SU-DHL-6 (cell line): Measurements from ENCODE around the gene MYOD1.

Experiments
- H2AFZ ChIP-seq: fragments of 200-600 bp; sonication (generic); 2 replicates; pipeline ENCODE4 v1.6.1; 2014; ENCODE audit warnings: low read depth, mild to moderate bottlenecking, moderate library complexity, mixed read lengths, antibody characterized with exemption, low read length; ENCODE audit not compliant: severe bottlenecking
- H3F3A ChIP-seq: fragments of 200-600 bp; shearing (Covaris generic); 2 replicates; pipeline ENCODE4 v1.6.0; 2016; ENCODE audit warnings: antibody characterized with exemption, mild to moderate bottlenecking; ENCODE audit not compliant: insufficient read depth
- H3K27ac ChIP-seq: fragments of 200-600 bp; sonication (generic); 2 replicates; pipeline ENCODE4 v1.5.1; 2016; ENCODE audit warnings: low read depth, mild to moderate bottlenecking, low read length, moderate library complexity, mixed read lengths
- H3K27me3 ChIP-seq: fragments of 200-600 bp; sonication (generic), shearing (Covaris generic); 2 replicates; pipeline ENCODE4 v1.6.0; 2014; ENCODE audit warnings: mild to moderate bottlenecking, low read length
- H3K36me3 ChIP-seq: fragments of 200-600 bp; sonication (generic); 2 replicates; pipeline ENCODE4 v1.6.1; 2014; ENCODE audit warnings: mild to moderate bottlenecking, low read length, mixed read lengths
- H3K4me2 ChIP-seq: fragments of 300-600, 200-600 bp; shearing (Covaris generic), sonication (generic); 2 replicates; pipeline ENCODE4 v1.6.0; 2014; ENCODE audit warnings: low read length, low read depth, mild to moderate bottlenecking; ENCODE audit not compliant: poor library complexity, severe bottlenecking
- H3K4me3 ChIP-seq: fragments of 200-600 bp; sonication (generic); 2 replicates; pipeline ENCODE4 v1.5.1; 2014; ENCODE audit warnings: antibody characterized with exemption, low read length, mild to moderate bottlenecking, mixed read lengths; ENCODE audit not compliant: insufficient read depth, poor library complexity, severe bottlenecking
- H3K79me2 ChIP-seq: fragments of 200-600 bp; sonication (generic); 2 replicates; pipeline ENCODE4 v1.6.1; 2014; ENCODE audit warnings: mild to moderate bottlenecking, low read length, moderate library complexity; ENCODE audit not compliant: insufficient read depth
- H3K9ac ChIP-seq: fragments of 200-600 bp; sonication (generic); 2 replicates; pipeline ENCODE4 v1.7.0; 2014; ENCODE audit warnings: mild to moderate bottlenecking, low read length
- H3K9me2 ChIP-seq: fragments of 200-600 bp; sonication (generic); replicated peaks from 2 replicates; pipeline ENCODE4 v1.6.1; 2014; ENCODE audit warnings: low read length; ENCODE audit not compliant: insufficient read depth
- H3K9me3 ChIP-seq: fragments of 200-600 bp; sonication (generic); 2 replicates; pipeline ENCODE4 v1.6.1; 2014; ENCODE audit warnings: low read length, mixed read lengths; ENCODE audit not compliant: insufficient read depth
- H4K20me1 ChIP-seq: fragments of 200-600 bp; sonication (generic); 2 replicates; pipeline ENCODE4 v1.6.1; 2014; ENCODE audit warnings: low read depth, mild to moderate bottlenecking, antibody characterized with exemption, low read length, moderate library complexity, mixed read lengths
- EZH2phosphoT487 ChIP-seq: fragments of 200-600 bp; sonication (generic), shearing (Covaris generic); conservative IDR thresholded peaks from 2 replicates; pipeline ENCODE4 v1.6.1; 2018; ENCODE audit warnings: mild to moderate bottlenecking, antibody characterized with exemption, low read length, moderate library complexity, mixed read lengths
- TF ChIP-seq, protein P1 (sequence below): fragments of 200-600 bp; sonication (generic); IDR thresholded peaks from one replicate; pipeline ENCODE4 v1.5.1; 2017; ENCODE audit warnings: antibody characterized with exemption, mild to moderate bottlenecking, low read length, moderate library complexity; ENCODE audit not compliant: insufficient read depth, poor library complexity, severe bottlenecking

Gene MYOD1

DNA sequence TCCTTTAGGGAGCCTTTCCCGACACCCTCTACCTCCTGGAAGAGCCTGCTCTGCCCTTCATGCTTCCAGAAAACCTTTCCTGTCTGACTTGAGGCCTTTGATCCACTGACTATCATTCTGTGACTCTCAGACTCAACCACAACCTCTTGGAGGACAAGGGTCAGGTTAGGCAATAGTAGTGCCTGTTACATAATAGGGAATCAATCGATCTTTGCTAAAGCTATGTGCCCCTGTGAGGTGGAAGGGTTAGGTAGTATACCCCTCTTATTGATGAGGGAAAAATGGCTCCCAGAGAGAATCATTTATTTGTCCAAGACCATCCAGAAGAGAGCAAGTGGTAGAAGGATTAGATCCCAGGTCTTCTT lies 31.4 kb downstream of the MYOD1 start:
- no peak for TF ChIP-seq EZH2phosphoT487
- TF ChIP-seq, protein P1, sequence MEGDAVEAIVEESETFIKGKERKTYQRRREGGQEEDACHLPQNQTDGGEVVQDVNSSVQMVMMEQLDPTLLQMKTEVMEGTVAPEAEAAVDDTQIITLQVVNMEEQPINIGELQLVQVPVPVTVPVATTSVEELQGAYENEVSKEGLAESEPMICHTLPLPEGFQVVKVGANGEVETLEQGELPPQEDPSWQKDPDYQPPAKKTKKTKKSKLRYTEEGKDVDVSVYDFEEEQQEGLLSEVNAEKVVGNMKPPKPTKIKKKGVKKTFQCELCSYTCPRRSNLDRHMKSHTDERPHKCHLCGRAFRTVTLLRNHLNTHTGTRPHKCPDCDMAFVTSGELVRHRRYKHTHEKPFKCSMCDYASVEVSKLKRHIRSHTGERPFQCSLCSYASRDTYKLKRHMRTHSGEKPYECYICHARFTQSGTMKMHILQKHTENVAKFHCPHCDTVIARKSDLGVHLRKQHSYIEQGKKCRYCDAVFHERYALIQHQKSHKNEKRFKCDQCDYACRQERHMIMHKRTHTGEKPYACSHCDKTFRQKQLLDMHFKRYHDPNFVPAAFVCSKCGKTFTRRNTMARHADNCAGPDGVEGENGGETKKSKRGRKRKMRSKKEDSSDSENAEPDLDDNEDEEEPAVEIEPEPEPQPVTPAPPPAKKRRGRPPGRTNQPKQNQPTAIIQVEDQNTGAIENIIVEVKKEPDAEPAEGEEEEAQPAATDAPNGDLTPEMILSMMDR, result no peak
- no peak overlapping the region for H2AFZ ChIP-seq
- no peak overlapping the region for H3K4me3 ChIP-seq
- H3K4me2 ChIP-seq, result no peak overlapping the region
- H4K20me1 ChIP-seq, result no peaks in the 10 kb centered on the region
- no peaks in the 10 kb centered on the region for H3K36me3 ChIP-seq
- no peaks in the 10 kb centered on the region for H3F3A ChIP-seq
- no peaks in the 10 kb centered on the region for H3K9me2 ChIP-seq
- no peak overlapping the region for H3K9ac ChIP-seq
- no peaks in the 10 kb centered on the region for H3K9me3 ChIP-seq
- no peaks in the 10 kb centered on the region for H3K79me2 ChIP-seq
- H3K27me3 ChIP-seq, result no peaks in the 10 kb centered on the region
- no peak overlapping the region for H3K27ac ChIP-seq

DNA sequence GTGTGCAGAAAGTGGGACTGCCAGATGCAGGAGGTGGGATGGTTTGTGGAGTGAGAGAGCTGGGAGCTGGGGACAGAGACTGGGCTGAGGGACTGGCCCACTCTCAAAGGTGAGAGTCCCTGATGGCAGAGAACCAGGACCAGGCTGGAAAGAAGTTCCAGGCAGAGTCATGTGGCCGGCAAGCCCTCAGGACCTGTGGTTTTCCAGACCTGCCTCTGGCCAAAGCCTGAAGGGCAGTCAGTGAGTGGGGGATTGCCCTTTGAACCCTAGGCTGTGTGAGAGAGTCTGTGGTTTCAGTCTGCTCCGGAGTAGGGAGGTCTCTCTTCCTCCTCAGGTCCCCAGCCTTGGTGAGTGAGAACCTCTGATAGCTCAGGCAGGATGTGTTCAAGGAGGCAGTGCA lies 32.2 kb downstream of the MYOD1 start:
- Histone ChIP-seq H4K20me1 (no peaks in the 10 kb centered on the region), H3K27me3 (no peaks in the 10 kb centered on the region), H3K79me2 (no peaks in the 10 kb centered on the region), H3K4me2 (no peak overlapping the region), H3K4me3 (no peak overlapping the region), H3K9me3 (no peaks in the 10 kb centered on the region), H3K36me3 (no peaks in the 10 kb centered on the region), H3K27ac (no peak overlapping the region), H3K9me2 (no peaks in the 10 kb centered on the region), H3F3A (no peaks in the 10 kb centered on the region), H2AFZ (no peak overlapping the region), H3K9ac (no peak overlapping the region)
- TF ChIP-seq EZH2phosphoT487, result no peak
- TF ChIP-seq, protein P1, result no peak

DNA sequence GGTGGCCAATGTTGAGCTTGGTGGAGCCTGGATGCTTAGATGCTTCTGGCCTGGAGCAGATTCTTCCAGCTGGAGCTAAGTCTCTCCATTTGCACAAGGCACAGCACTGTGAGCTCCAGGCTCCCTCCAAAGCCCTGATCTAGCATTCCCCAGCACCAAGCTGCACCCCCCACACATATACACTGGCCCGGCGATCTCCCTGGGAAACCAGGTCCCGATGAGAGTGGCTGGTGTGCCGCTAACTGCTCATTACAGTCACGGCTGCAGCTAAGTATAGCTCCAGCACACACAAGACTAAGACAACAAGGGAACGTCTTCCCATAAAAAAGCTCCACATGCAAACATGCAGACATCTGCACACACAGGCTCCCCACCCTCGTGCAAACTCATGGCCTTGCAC lies 32.8 kb downstream of the MYOD1 start:
- Histone ChIP-seq H3K27ac (no peak overlapping the region), H2AFZ (no peak overlapping the region), H3F3A (no peaks in the 10 kb centered on the region), H3K9ac (no peak overlapping the region), H3K4me2 (no peak overlapping the region), H4K20me1 (no peaks in the 10 kb centered on the region), H3K9me2 (no peaks in the 10 kb centered on the region), H3K27me3 (no peaks in the 10 kb centered on the region), H3K36me3 (no peaks in the 10 kb centered on the region), H3K4me3 (no peak overlapping the region), H3K9me3 (no peaks in the 10 kb centered on the region), H3K79me2 (no peaks in the 10 kb centered on the region)
- TF ChIP-seq, protein P1, result no peak

DNA sequence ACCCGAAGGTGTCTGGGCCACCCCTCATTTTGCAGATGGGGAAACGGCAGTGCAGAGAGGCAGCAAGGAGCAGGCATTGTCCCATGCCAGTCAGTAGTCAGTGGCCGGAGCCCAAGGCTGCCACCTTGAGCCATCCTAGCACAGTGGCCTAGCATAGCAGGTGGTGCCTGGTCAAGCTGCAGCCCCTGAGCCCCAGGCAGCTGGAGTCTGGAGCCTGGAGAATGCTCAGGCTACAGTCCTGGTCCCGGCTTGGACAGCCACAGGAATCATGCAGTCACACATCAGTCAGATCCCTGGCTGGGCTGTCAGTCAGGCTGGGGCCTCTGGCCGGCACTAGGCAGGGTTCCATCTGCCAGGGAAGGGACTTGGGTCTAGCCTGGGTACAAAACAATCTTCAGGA lies 33.8 kb downstream of the MYOD1 start:
- Histone ChIP-seq H3K79me2 (no peaks in the 10 kb centered on the region), H3K4me2 (no peak overlapping the region), H3K4me3 (no peak overlapping the region), H3K9ac (no peak overlapping the region), H2AFZ (no peak overlapping the region), H4K20me1 (no peaks in the 10 kb centered on the region), H3K27ac (no peak overlapping the region), H3K9me2 (no peaks in the 10 kb centered on the region), H3F3A (no peaks in the 10 kb centered on the region), H3K27me3 (no peaks in the 10 kb centered on the region), H3K36me3 (no peaks in the 10 kb centered on the region), H3K9me3 (no peaks in the 10 kb centered on the region)
- TF ChIP-seq, protein P1, result no peak
- TF ChIP-seq EZH2phosphoT487, result no peak
